ENCODE data around the gene DDI2. TPM values are rescaled to one million over a fixed set of nuclear protein-coding genes. Genes with fewer than 3 reads are reported as not detected.

The DDI2 gene
- total RNA-seq, 1 experiment from 2014 or later: 32.7 TPM

- Mint-ChIP-seq H3K27me3 (ENCODE audit: insufficient read depth, unreplicated experiment) (no peaks in the 10 kb centered on the region), H3K4me1 (ENCODE audit: insufficient read depth, unreplicated experiment) (peaks cover 26% of the 10 kb centered on the region), H3K9me3 (ENCODE audit: unreplicated experiment) (no peaks in the 10 kb centered on the region), H3K27ac (ENCODE audit: low read depth, unreplicated experiment) (no peak overlapping the region), H3K4me3 (ENCODE audit: unreplicated experiment) (no peak overlapping the region), H3K36me3 (ENCODE audit: insufficient read depth, unreplicated experiment) (no peaks in the 10 kb centered on the region)
- ChIA-PET POLR2A (interaction anchor here (0.7 to 5.5 kb wide), 6 partner anchors 11 to 71 kb away, joined by 3 to 78 read pairs (median 4); partner anchors contain the start of gene DDI2), CTCF (interaction anchor here (0.7 kb wide), 1 partner anchor 126 kb away, joined by 3 read pairs; no protein-coding TSS in a partner anchor)
- BruUV-seq (replicated peaks): no TSS peak
- no peak for DNase-seq (ENCODE audit: unreplicated experiment)
- intact Hi-C loops (cut with micrococcal nuclease): no loop called here
- no peak for TF ChIP-seq CTCF (IDR thresholded peaks at IDR 0.05; ENCODE audit: unreplicated experiment)
Observed at GRCh38 chr1:15676688-15677661, 59.7 kb downstream of the DDI2 start.

GRCh38 chr1:15678578-15678977 is 61.3 kb downstream of the DDI2 start:
- no peaks in the 10 kb centered on the region for H3K9me3 Mint-ChIP-seq (ENCODE audit: unreplicated experiment)
- ChIA-PET POLR2A (interaction anchor here (0.7 to 5.5 kb wide), 6 partner anchors 11 to 397 kb away, joined by 3 to 78 read pairs (median 4); partner anchors contain the start of gene DDI2), CTCF (interaction anchor here (0.6 to 2.5 kb wide), 2 partner anchors 25 to 44 kb away, joined by 4 to 7 read pairs; no protein-coding TSS in a partner anchor)
- BruUV-seq (replicated peaks): no TSS peak
- DNase-seq (ENCODE audit: unreplicated experiment): peak; percentile 51
- no peak overlapping the region for H3K4me3 Mint-ChIP-seq (ENCODE audit: unreplicated experiment)
- peaks cover 34% of the 10 kb centered on the region for H3K4me1 Mint-ChIP-seq (ENCODE audit: insufficient read depth, unreplicated experiment)
- H3K27me3 Mint-ChIP-seq (ENCODE audit: insufficient read depth, unreplicated experiment): no peaks in the 10 kb centered on the region
- H3K36me3 Mint-ChIP-seq (ENCODE audit: insufficient read depth, unreplicated experiment): no peaks in the 10 kb centered on the region
- H3K27ac Mint-ChIP-seq (ENCODE audit: low read depth, unreplicated experiment): no peak overlapping the region
- intact Hi-C loops (cut with micrococcal nuclease): no loop called here
- TF ChIP-seq CTCF (IDR thresholded peaks at IDR 0.05; ENCODE audit: unreplicated experiment): no peak

- Mint-ChIP-seq H3K36me3 (ENCODE audit: insufficient read depth, unreplicated experiment) (no peaks in the 10 kb centered on the region), H3K9me3 (ENCODE audit: unreplicated experiment) (no peaks in the 10 kb centered on the region), H3K4me1 (ENCODE audit: insufficient read depth, unreplicated experiment) (peaks cover 36% of the 10 kb centered on the region), H3K27ac (ENCODE audit: low read depth, unreplicated experiment) (peak overlapping the region; percentile 99), H3K4me3 (ENCODE audit: unreplicated experiment) (peak overlapping the region; percentile 47), H3K27me3 (ENCODE audit: insufficient read depth, unreplicated experiment) (no peaks in the 10 kb centered on the region)
- ChIA-PET CTCF (interaction anchor here (0.7 to 2.5 kb wide), 6 partner anchors 24 to 423 kb away, joined by 3 to 7 read pairs (median 3); no protein-coding TSS in a partner anchor), POLR2A (interaction anchor here (0.6 to 5.5 kb wide), 28 partner anchors 9 to 240 kb away, joined by 3 to 78 read pairs (median 4); partner anchors contain the start of genes DDI2, SLC25A34 and SPEN)
- BruUV-seq (replicated peaks): no TSS peak
- peak; percentile 84 for DNase-seq (ENCODE audit: unreplicated experiment)
- no peak for TF ChIP-seq CTCF (IDR thresholded peaks at IDR 0.05; ENCODE audit: unreplicated experiment)
- intact Hi-C loops (cut with micrococcal nuclease): loop anchor here (2.0 kb wide), 1 partner anchor 63 kb away; the partner anchor contains the start of gene DDI2
Observed at GRCh38 chr1:15680131-15680530, 62.9 kb downstream of the DDI2 start.
